Thyroid gland (tissue), 4 donors: ENCODE measurements around the gene BCAS3.

Source experiments
- POLR2A ChIP-seq, 2 donors: fragments of 450-650 bp; IDR thresholded peaks; one replicate each; pipeline ENCODE4 v1.6.1; 2017; ENCODE audit warnings: antibody characterized with exemption in 2 of 2, mild to moderate bottlenecking in 2 of 2, moderate library complexity in 1 of 2
- TF ChIP-seq, protein P1 (sequence below), 6 experiments: fragments of 200-600 bp in 3 of 6; fragments of 450-650 bp in 3 of 6; sonication (generic) in 3 of 6; IDR thresholded peaks; one replicate each; pipeline ENCODE4 v1.5.1; 2016 to 2019; ENCODE audit warnings: antibody characterized with exemption in 6 of 6, mild to moderate bottlenecking in 2 of 6, inconsistent platforms in 1 of 6, moderate library complexity in 1 of 6

DNA sequence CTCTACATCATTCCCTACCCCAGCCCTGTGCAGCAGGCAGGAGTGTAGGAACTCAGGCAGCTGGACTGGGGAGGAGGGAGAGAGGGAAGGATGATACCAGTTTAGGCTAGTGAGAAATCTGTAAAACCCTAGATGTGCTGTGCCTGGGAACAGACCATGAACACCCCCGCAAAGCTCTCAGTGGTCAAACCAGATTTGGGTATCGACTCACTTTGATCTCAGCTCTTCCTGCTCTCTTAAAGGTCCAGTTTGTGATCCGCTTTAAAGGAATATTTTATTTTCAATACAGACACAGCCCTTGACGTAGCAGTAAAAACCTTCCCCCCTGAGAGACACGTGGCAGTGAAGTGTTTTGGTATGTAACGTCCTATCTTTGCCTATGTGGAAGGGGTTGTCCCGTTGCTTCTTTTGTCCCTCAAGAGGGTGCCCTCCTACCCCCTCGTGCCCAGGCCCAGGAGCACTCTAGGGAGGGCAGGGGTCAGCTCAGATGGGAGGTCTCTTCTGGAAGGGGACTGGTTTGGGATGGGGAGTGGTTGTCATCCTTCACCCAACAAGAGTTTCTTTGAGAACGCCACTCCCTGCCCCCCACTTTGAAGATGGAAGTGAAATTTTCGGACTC, 702.7 kb downstream of the BCAS3 start:
- TF ChIP-seq, protein P1, sequence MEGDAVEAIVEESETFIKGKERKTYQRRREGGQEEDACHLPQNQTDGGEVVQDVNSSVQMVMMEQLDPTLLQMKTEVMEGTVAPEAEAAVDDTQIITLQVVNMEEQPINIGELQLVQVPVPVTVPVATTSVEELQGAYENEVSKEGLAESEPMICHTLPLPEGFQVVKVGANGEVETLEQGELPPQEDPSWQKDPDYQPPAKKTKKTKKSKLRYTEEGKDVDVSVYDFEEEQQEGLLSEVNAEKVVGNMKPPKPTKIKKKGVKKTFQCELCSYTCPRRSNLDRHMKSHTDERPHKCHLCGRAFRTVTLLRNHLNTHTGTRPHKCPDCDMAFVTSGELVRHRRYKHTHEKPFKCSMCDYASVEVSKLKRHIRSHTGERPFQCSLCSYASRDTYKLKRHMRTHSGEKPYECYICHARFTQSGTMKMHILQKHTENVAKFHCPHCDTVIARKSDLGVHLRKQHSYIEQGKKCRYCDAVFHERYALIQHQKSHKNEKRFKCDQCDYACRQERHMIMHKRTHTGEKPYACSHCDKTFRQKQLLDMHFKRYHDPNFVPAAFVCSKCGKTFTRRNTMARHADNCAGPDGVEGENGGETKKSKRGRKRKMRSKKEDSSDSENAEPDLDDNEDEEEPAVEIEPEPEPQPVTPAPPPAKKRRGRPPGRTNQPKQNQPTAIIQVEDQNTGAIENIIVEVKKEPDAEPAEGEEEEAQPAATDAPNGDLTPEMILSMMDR (IDR thresholded peaks at IDR 0.05): no peak
- TF ChIP-seq POLR2A (IDR thresholded peaks at IDR 0.05): no peak
